Mucosa of descending colon (tissue), 3 donors: ENCODE data around the gene MT1E. TPM values are rescaled to one million over a fixed set of nuclear protein-coding genes. Genes with fewer than 3 reads are reported as not detected.

ENCODE experiments used
- ATAC-seq: fragments of 200-7000 bp; cut with Tn5 transposase; one replicate; pipeline ENCODE4 v1.9.1; 2020; ENCODE audit warnings: mild to moderate bottlenecking, moderate library complexity
- DNase-seq, 3 donors: peaks; one replicate each; pipeline ENCODE4 v3.0.0-alpha.2; 2020
- H3K36me3 ChIP-seq: fragments of 200-600 bp; one replicate; pipeline ENCODE4 v1.8.0; 2021; ENCODE audit warnings: low read depth, mild to moderate bottlenecking
- H3K4me1 ChIP-seq: fragments of 200-600 bp; one replicate; pipeline ENCODE4 v1.8.0; 2021; ENCODE audit warnings: low read depth, mild to moderate bottlenecking
- H3K4me3 ChIP-seq: fragments of 200-600 bp; one replicate; pipeline ENCODE4 v1.8.0; 2021; ENCODE audit warnings: mild to moderate bottlenecking
- H3K9me3 ChIP-seq: fragments of 200-600 bp; one replicate; pipeline ENCODE4 v1.8.0; 2021; ENCODE audit warnings: mild to moderate bottlenecking
- intact Hi-C, 2 donors: fragments of 100-400 bp; cut with DNase I in 1 of 2; cut with micrococcal nuclease in 1 of 2; formaldehyde crosslinking; loops; one replicate each; pipeline versions ENCODE4 v1.11.0 to v1.11.1; 2022; cut with DNase I, micrococcal nuclease
- total RNA-seq, 3 donors: library from RNA; stranded (reverse); fragmentation: NEBNext Ultra II Directional in 2 of 3; extraction: Animal tissue kit (Norgen Biotek cat#: 25700) in 2 of 3; gene quantifications; one replicate each; pipeline versions ENCODE4 v1.2.1 to v1.2.4, GENCODE V29; 2021 to 2023
- TF ChIP-seq, protein P1 (sequence below): fragments of 200-600 bp; IDR thresholded peaks from one replicate; pipeline ENCODE4 v1.8.0; 2022; ENCODE audit warnings: antibody characterized with exemption, mild to moderate bottlenecking
- donor health status: DM: no; HTN: no; CAD: no; lungs with moderate emphysema.
- donor health status: DM: no; HTN: no; CAD: no.
- donor health status: DM: no; HTN: yes; CAD: no.

MT1E gene
- total RNA-seq, 3 donors from 2014 or later = 86.6 to 343 (median 237) TPM

GRCh38 chr16:56623637-56624036, 1.9 kb upstream of the MT1E start:
- Histone ChIP-seq H3K4me3 (no peak overlapping the region), H3K9me3 (no peaks in the 10 kb centered on the region), H3K4me1 (peaks cover 5% of the 10 kb centered on the region), H3K36me3 (no peaks in the 10 kb centered on the region)
- ATAC-seq (no peak), DNase-seq (no peak)
- TF ChIP-seq, protein P1, sequence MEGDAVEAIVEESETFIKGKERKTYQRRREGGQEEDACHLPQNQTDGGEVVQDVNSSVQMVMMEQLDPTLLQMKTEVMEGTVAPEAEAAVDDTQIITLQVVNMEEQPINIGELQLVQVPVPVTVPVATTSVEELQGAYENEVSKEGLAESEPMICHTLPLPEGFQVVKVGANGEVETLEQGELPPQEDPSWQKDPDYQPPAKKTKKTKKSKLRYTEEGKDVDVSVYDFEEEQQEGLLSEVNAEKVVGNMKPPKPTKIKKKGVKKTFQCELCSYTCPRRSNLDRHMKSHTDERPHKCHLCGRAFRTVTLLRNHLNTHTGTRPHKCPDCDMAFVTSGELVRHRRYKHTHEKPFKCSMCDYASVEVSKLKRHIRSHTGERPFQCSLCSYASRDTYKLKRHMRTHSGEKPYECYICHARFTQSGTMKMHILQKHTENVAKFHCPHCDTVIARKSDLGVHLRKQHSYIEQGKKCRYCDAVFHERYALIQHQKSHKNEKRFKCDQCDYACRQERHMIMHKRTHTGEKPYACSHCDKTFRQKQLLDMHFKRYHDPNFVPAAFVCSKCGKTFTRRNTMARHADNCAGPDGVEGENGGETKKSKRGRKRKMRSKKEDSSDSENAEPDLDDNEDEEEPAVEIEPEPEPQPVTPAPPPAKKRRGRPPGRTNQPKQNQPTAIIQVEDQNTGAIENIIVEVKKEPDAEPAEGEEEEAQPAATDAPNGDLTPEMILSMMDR = no peak
- intact Hi-C loops = no loop called here

DNA sequence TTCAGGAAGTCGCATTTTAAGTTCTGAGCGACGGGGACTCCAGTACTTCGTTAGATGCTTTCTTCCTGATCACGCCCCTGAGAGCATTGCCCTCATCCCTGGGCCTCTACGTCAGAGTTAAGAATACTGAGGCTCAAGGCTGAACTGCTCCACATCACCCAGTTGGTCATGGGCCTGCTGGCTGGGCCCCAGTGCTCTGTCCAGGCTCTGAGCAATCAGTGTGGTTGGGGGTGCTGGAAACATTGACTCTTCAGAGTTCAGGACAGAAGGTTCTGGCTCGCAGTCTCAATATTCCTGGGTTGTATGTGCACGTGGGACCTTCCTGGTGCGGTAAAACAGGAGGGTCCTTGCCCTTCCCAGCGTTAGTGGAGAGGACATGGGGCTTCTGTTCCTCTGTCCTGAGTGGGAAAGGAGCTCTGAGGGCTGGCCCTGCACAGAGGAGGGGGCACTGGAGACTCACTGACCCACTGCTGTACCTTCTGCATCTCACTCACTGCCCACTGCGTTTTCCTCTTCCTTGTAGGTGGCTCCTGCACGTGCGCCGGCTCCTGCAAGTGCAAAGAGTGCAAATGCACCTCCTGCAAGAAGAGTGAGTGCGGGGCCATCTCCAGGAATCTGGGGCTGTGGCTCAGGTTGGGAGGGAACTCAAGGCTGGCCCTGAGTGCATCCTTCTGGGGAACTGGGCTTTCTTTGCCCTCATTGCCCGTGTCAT, 518 bp downstream of the MT1E start:
- H3K9me3 ChIP-seq = no peaks in the 10 kb centered on the region
- H3K4me1 ChIP-seq = peaks cover 5% of the 10 kb centered on the region
- H3K36me3 ChIP-seq = no peaks in the 10 kb centered on the region
- ATAC-seq (peak; percentile 65), DNase-seq (peak in 2 of 3 donors; percentile 60 to 63)
- TF ChIP-seq, protein P1 = no peak
- H3K4me3 ChIP-seq = no peak overlapping the region
- intact Hi-C loops = no loop called here

- TF ChIP-seq, protein P1 = no peak
- H3K36me3 ChIP-seq = no peaks in the 10 kb centered on the region
- H3K9me3 ChIP-seq = no peaks in the 10 kb centered on the region
- H3K4me1 ChIP-seq = peaks cover 5% of the 10 kb centered on the region
- intact Hi-C loops = no loop called here
- DNase-seq (no peak), ATAC-seq (no peak)
- H3K4me3 ChIP-seq = no peak overlapping the region
Observed at GRCh38 chr16:56626685-56627084, 1.1 kb downstream of the MT1E start.

GRCh38 chr16:56628486-56629350, 3.1 kb downstream of the MT1E start:
- TF ChIP-seq, protein P1 = no peak
- Histone ChIP-seq H3K36me3 (no peaks in the 10 kb centered on the region), H3K9me3 (no peaks in the 10 kb centered on the region), H3K4me3 (no peak overlapping the region), H3K4me1 (peaks cover 16% of the 10 kb centered on the region)
- ATAC-seq (no peak), DNase-seq (no peak)
- intact Hi-C loops = no loop called here

- intact Hi-C loops = no loop called here
- ATAC-seq (no peak), DNase-seq (no peak)
- Histone ChIP-seq H3K9me3 (no peaks in the 10 kb centered on the region), H3K36me3 (no peaks in the 10 kb centered on the region), H3K4me1 (peaks cover 16% of the 10 kb centered on the region), H3K4me3 (no peak overlapping the region)
- TF ChIP-seq, protein P1 = no peak
Observed at GRCh38 chr16:56629531-56629930, 4.0 kb downstream of the MT1E start.
